Measurements from ENCODE around the gene CCDC54. TPM values are rescaled to one million over a fixed set of nuclear protein-coding genes. Genes with fewer than 3 reads are reported as not detected.
A peak's percentile ranks its signal among the peaks of the same experiment; 100 is the strongest.

CCDC54 gene
- total RNA-seq, 1 donor from 2014 or later, result not detected

DNA sequence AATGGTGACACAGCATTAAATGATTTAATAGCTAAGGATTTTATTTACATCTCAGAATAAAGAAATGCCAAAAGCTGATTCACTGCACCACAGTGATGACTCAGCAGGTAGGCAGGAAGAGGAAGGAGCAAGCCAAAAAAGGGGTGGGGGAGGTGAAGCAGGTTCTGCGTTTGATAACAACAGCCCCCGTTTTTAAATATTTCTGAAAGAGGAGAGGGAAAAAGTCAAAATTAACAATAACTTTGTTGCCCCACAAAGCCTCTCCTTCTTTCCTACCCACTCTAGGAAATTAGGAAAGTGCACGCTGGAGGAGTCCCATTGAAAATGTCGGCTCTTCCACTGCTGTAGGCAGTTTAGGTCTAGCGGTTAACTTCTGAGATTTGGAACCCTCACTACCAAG lies 9.9 kb upstream of the CCDC54 start:
- H3K27me3 Mint-ChIP-seq, result no peaks in the 10 kb centered on the region
- H3K9me3 Mint-ChIP-seq, result no peaks in the 10 kb centered on the region
- H3K27ac Mint-ChIP-seq, result no peak overlapping the region
- no peaks in the 10 kb centered on the region for H3K36me3 Mint-ChIP-seq
- no peak for DNase-seq (ENCODE audit: extremely low spot score, unreplicated experiment)
- TF ChIP-seq, protein P1, sequence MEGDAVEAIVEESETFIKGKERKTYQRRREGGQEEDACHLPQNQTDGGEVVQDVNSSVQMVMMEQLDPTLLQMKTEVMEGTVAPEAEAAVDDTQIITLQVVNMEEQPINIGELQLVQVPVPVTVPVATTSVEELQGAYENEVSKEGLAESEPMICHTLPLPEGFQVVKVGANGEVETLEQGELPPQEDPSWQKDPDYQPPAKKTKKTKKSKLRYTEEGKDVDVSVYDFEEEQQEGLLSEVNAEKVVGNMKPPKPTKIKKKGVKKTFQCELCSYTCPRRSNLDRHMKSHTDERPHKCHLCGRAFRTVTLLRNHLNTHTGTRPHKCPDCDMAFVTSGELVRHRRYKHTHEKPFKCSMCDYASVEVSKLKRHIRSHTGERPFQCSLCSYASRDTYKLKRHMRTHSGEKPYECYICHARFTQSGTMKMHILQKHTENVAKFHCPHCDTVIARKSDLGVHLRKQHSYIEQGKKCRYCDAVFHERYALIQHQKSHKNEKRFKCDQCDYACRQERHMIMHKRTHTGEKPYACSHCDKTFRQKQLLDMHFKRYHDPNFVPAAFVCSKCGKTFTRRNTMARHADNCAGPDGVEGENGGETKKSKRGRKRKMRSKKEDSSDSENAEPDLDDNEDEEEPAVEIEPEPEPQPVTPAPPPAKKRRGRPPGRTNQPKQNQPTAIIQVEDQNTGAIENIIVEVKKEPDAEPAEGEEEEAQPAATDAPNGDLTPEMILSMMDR (conservative IDR thresholded peaks at IDR 0.05), result no peak
- no peaks in the 10 kb centered on the region for H3K4me1 Mint-ChIP-seq (ENCODE audit: unreplicated experiment)
- H3K4me3 Mint-ChIP-seq, result no peak overlapping the region

GRCh38 chr3:107368654-107369398 lies 8.4 kb upstream of the CCDC54 start:
- TF ChIP-seq, protein P1 (conservative IDR thresholded peaks at IDR 0.05), result no peak
- Mint-ChIP-seq H3K27ac (no peak overlapping the region), H3K4me1 (ENCODE audit: unreplicated experiment) (no peaks in the 10 kb centered on the region), H3K27me3 (no peaks in the 10 kb centered on the region), H3K4me3 (no peak overlapping the region), H3K36me3 (no peaks in the 10 kb centered on the region), H3K9me3 (no peaks in the 10 kb centered on the region)
- DNase-seq (ENCODE audit: extremely low spot score, unreplicated experiment), result no peak

DNA sequence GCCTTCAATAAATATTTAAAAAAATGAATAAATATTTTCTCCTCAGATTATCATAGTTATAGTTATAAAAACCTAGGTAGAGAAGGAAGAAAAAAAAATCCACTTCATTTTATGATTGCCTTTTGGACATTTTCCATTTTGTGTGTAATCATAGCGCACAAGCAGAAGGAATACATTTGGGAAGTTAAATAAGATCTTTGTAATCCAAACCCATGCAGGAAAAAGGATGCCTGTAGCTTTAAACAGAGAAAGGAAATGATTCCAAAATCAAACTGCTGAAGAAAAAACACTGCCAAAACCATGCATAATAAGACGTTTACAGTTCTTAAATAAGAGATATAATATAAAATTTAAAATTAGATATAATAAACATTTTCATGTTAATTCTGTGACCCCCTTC lies 7.4 kb upstream of the CCDC54 start:
- Mint-ChIP-seq H3K4me3 (no peak overlapping the region), H3K36me3 (no peaks in the 10 kb centered on the region), H3K27me3 (no peaks in the 10 kb centered on the region), H3K27ac (no peak overlapping the region), H3K9me3 (no peaks in the 10 kb centered on the region), H3K4me1 (ENCODE audit: unreplicated experiment) (no peaks in the 10 kb centered on the region)
- DNase-seq (ENCODE audit: extremely low spot score, unreplicated experiment), result no peak
- TF ChIP-seq, protein P1 (conservative IDR thresholded peaks at IDR 0.05), result no peak

DNA sequence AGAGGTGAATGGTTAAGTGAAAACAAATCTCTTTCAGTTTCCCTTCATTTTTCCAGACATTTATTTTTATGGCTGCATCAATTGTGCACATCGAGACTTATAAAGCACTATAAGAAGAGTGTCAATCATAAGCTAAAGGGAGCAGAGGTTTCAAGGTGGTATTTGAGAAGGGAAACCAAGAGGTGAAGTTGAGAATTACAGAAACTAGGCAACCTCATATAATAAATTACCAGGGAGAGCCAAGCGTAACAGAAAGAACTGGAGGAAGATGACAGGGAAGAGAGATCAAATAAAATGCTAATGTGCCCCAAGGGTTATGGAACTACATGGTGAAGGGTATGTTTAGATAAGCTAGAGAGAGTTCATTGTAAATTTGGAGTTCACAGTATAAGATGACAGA lies 6.3 kb upstream of the CCDC54 start:
- Mint-ChIP-seq H3K27ac (no peak overlapping the region), H3K4me3 (no peak overlapping the region), H3K36me3 (no peaks in the 10 kb centered on the region), H3K9me3 (no peaks in the 10 kb centered on the region), H3K27me3 (no peaks in the 10 kb centered on the region), H3K4me1 (ENCODE audit: unreplicated experiment) (no peaks in the 10 kb centered on the region)
- TF ChIP-seq, protein P1 (conservative IDR thresholded peaks at IDR 0.05), result peak; percentile 22
- no peak for DNase-seq (ENCODE audit: extremely low spot score, unreplicated experiment)

DNA sequence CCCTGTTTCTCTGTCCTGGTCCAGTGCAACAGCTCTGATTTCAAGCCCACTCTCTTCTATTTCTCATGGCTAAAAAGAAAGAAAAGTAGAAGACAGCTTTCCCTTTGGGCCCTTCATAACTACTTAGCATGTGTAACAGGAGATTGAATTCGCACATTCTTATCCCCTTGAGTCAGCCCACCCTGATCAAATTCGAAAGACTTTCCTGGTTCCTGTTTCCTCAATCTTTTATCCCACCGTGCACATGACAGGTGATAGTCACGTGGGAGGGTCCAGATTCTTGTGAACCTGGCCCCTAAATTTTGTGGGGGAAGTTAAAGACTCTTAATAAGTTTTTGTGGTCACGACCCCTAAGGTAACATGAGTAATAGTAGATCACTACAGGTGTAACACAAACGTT lies 4.7 kb upstream of the CCDC54 start:
- H3K4me3 Mint-ChIP-seq, result no peak overlapping the region
- DNase-seq (ENCODE audit: extremely low spot score, unreplicated experiment), result no peak
- no peaks in the 10 kb centered on the region for H3K36me3 Mint-ChIP-seq
- TF ChIP-seq, protein P1 (conservative IDR thresholded peaks at IDR 0.05), result no peak
- H3K9me3 Mint-ChIP-seq, result peaks cover 3% of the 10 kb centered on the region
- H3K27me3 Mint-ChIP-seq, result no peaks in the 10 kb centered on the region
- no peak overlapping the region for H3K27ac Mint-ChIP-seq
- H3K4me1 Mint-ChIP-seq (ENCODE audit: unreplicated experiment), result no peaks in the 10 kb centered on the region

Data from type B pancreatic cell (in vitro differentiated cells).